OCI-LY3 (cell line): ENCODE results near the gene EFNA2.
"Not testable (repeated sequence)": the region's sequence is repeated elsewhere in the genome, so short reads cannot be mapped to it uniquely, and the experiment has no call there.

ENCODE experiments used
- H2AFZ ChIP-seq: fragments of 200-600, 300-600 bp; shearing (Covaris generic); 2 replicates; pipeline ENCODE4 v1.6.0; 2014; ENCODE audit warnings: antibody characterized with exemption, low read depth, low read length
- H3K27ac ChIP-seq: fragments of 200-600, 300-600 bp; sonication (generic); 2 replicates; pipeline ENCODE4 v1.5.1; 2014; ENCODE audit warnings: mild to moderate bottlenecking, low read length, moderate library complexity, mixed read lengths
- H3K27me3 ChIP-seq: fragments of 200-600, 300-600 bp; sonication (generic); 2 replicates; pipeline ENCODE4 v1.6.1; 2014; ENCODE audit warnings: low read depth, low read length, mixed read lengths
- H3K36me3 ChIP-seq: fragments of 200-600, 300-600 bp; sonication (generic); replicated peaks from 2 replicates; pipeline ENCODE3; 2014; ENCODE audit warnings: low read depth, low read length, mixed read lengths
- H3K4me1 ChIP-seq: fragments of 300-600, 200-600 bp; sonication (generic); 2 replicates; pipeline ENCODE4 v1.6.1; 2014; ENCODE audit warnings: low read length, mixed read lengths
- H3K4me2 ChIP-seq: fragments of 200-600, 300-600 bp; sonication (generic); 2 replicates; pipeline ENCODE4 v1.6.1; 2014; ENCODE audit warnings: low read length, mixed read lengths
- H3K4me3 ChIP-seq: fragments of 300-600, 200-600 bp; sonication (generic); 2 replicates; pipeline ENCODE4 v1.5.1; 2014; ENCODE audit warnings: antibody characterized with exemption, mild to moderate bottlenecking, low read length, moderate library complexity
- H3K79me2 ChIP-seq: fragments of 300-600, 200-600 bp; shearing (Covaris generic); 2 replicates; pipeline ENCODE4 v1.6.1; 2014; ENCODE audit warnings: mild to moderate bottlenecking, low read length, mixed read lengths
- H3K9ac ChIP-seq: fragments of 300-600, 200-600 bp; shearing (Covaris generic); 2 replicates; pipeline ENCODE4 v1.6.0; 2014; ENCODE audit warnings: mild to moderate bottlenecking, low read length, moderate library complexity
- H3K9me3 ChIP-seq: fragments of 200-600, 300-600 bp; shearing (Covaris generic); 2 replicates; pipeline ENCODE4 v1.6.1; 2014; ENCODE audit warnings: low read length, mixed read lengths; ENCODE audit not compliant: insufficient read depth
- H4K20me1 ChIP-seq: fragments of 200-600, 300-600 bp; sonication (generic); 2 replicates; pipeline ENCODE4 v1.6.1; 2016; ENCODE audit warnings: low read length, mixed read lengths; ENCODE audit not compliant: insufficient read depth
- CTCF ChIP-seq: fragments of 200-600, 300-600 bp; sonication (generic); IDR thresholded peaks from 2 replicates; pipeline ENCODE4 v1.5.1; 2014; ENCODE audit warnings: antibody characterized with exemption, low read length, low read depth
- EZH2phosphoT487 ChIP-seq: fragments of 200-600 bp; shearing (Covaris generic); IDR thresholded peaks from 2 replicates; pipeline ENCODE4 v1.6.1; 2018; ENCODE audit warnings: antibody characterized with exemption, mixed run types, low read depth

The EFNA2 gene

GRCh38 chr19:1302533-1303239 lies 17.0 kb downstream of the EFNA2 start:
- Histone ChIP-seq H3K4me2 (no peak overlapping the region), H2AFZ (peak overlapping the region; percentile 60; the same call in 1 of the 2 replicates), H3K79me2 (no peaks in the 10 kb centered on the region), H3K36me3 (no peaks in the 10 kb centered on the region), H4K20me1 (no peaks in the 10 kb centered on the region), H3K27ac (no peak overlapping the region), H3K4me1 (no peaks in the 10 kb centered on the region), H3K27me3 (no peaks in the 10 kb centered on the region), H3K9me3 (no peaks in the 10 kb centered on the region), H3K4me3 (no peak overlapping the region), H3K9ac (no peak overlapping the region)
- TF ChIP-seq EZH2phosphoT487, result no peak
- no peak for TF ChIP-seq CTCF

- H3K36me3 ChIP-seq, result no peaks in the 10 kb centered on the region
- no peaks in the 10 kb centered on the region for H3K27me3 ChIP-seq
- no peaks in the 10 kb centered on the region for H4K20me1 ChIP-seq
- no peak overlapping the region for H3K27ac ChIP-seq
- H3K9ac ChIP-seq, result no peak overlapping the region
- H3K79me2 ChIP-seq, result no peaks in the 10 kb centered on the region
- TF ChIP-seq EZH2phosphoT487, result no peak
- no peak for TF ChIP-seq CTCF
- H3K4me1 ChIP-seq, result no peaks in the 10 kb centered on the region
- no peak overlapping the region for H2AFZ ChIP-seq
- no peak overlapping the region for H3K4me2 ChIP-seq
- no peaks in the 10 kb centered on the region for H3K9me3 ChIP-seq
- H3K4me3 ChIP-seq, result no peak overlapping the region
Observed at GRCh38 chr19:1304197-1304924, 18.7 kb downstream of the EFNA2 start.

DNA sequence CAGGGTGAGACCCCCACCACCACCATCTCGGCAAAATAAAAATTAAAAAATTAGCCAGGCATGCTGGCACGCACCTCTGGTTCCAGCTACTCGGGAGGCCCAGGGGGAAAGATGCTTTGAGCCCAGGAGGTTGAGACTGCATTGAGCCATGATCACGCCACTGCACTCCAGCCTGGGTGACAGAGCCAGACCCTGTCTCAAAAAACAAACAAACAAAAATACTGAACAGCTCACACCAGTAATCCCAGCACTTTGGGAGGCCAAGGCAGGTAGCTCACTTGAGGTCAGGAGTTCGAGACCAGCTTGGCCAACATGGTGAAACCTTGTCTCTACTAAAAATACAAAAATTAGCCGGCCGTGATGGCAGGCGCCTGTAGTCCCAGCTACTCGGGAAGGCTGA lies 19.7 kb downstream of the EFNA2 start:
- not testable (repeated sequence) for H3K4me3 ChIP-seq, H3K4me2 ChIP-seq, H3K9ac ChIP-seq, H2AFZ ChIP-seq, H3K4me1 ChIP-seq, H3K9me3 ChIP-seq, H3K36me3 ChIP-seq, H3K27me3 ChIP-seq, H4K20me1 ChIP-seq, H3K27ac ChIP-seq, H3K79me2 ChIP-seq

GRCh38 chr19:1307320-1307719 lies 21.6 kb downstream of the EFNA2 start:
- no peaks in the 10 kb centered on the region for H3K79me2 ChIP-seq
- no peak for TF ChIP-seq EZH2phosphoT487
- no peak for TF ChIP-seq CTCF
- H3K9me3 ChIP-seq, result no peaks in the 10 kb centered on the region
- no peak overlapping the region for H3K4me2 ChIP-seq
- H3K36me3 ChIP-seq, result no peaks in the 10 kb centered on the region
- no peak overlapping the region for H3K4me3 ChIP-seq
- H3K9ac ChIP-seq, result no peak overlapping the region
- H4K20me1 ChIP-seq, result no peaks in the 10 kb centered on the region
- no peak overlapping the region for H3K27ac ChIP-seq
- H3K4me1 ChIP-seq, result peaks cover 6% of the 10 kb centered on the region; the same call in 1 of the 2 replicates
- H3K27me3 ChIP-seq, result no peaks in the 10 kb centered on the region
- no peak overlapping the region for H2AFZ ChIP-seq
